ENCODE data around the gene GDF15. TPM values are rescaled to one million over a fixed set of nuclear protein-coding genes. Genes with fewer than 3 reads are reported as not detected.

GDF15 gene
- polyA plus RNA-seq, 1 donor = 20.3 TPM

DNA sequence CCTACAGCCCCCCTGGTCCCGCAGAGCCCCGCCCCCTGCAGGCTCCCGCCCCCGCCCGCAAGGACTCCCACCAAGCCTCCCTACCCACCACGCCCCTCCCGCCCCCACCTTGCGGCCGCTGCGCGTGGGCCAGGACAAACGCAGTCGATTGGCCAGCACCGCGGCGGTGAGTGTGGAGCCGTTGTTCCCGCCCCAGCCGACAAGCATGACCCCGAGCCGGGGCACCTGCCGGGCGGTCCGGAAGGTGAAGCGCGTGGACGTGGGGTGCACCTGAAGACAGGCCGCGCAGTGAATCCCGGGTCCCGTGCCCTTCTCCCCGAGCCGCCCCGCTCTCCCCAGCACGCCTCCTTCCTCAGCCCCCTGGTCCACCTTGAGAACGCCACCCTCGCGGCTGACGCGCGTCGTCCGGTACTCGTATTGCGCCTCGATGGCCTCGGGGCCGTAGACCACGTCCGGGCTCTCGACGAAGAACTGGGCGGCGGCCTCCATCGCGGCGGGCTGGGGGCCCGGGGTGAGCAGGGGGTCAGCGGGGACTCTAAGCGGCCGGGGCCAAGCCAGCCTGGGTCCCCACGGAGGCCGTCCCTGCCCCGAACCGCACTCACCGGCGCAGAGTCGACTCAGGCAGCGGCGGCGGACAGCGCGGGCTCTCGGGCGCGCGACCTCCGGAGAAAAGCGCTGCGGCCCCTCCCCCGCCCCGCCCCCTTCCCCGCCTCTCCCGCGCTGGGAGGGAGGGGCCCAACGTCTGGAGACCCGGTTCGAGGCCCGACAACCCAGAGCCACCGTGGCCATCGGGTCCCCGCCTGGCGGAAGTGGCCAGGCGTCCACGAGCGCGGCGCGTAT lies 51.8 kb downstream of the GDF15 start, which contains the start of gene ISYNA1:
ISYNA1 (minus strand) TSS at position 643 of the 840 bp plus-strand sequence; CDS start at position 489, 154 bp downstream.
- H3K27me3 ChIP-seq (ENCODE audit: control insufficient read depth, insufficient read depth, low read length) = no peaks in the 10 kb centered on the region
- H3K36me3 ChIP-seq (ENCODE audit: control insufficient read depth, insufficient read depth, low read length) = peaks cover 26% of the 10 kb centered on the region
- H3K27ac ChIP-seq (ENCODE audit: low read length) = peak within 1 kb of the TSS; percentile 80
- peak in 1 of 2 donors; percentile 74 for DNase-seq
- no CpG with 5 or more reads among the region's 99 CpGs for WGBS (ENCODE audit: insufficient coverage, low lambda C conversion rate)
- peaks cover 45% of the 10 kb centered on the region for H3K4me1 ChIP-seq (ENCODE audit: control insufficient read depth, insufficient read depth, low read length)
- H3K9me3 ChIP-seq (ENCODE audit: control insufficient read depth, low read depth, low read length) = peaks cover 19% of the 10 kb centered on the region
- H3K4me3 ChIP-seq (ENCODE audit: low read length) = peak within 1 kb of the TSS; percentile 73

DNA sequence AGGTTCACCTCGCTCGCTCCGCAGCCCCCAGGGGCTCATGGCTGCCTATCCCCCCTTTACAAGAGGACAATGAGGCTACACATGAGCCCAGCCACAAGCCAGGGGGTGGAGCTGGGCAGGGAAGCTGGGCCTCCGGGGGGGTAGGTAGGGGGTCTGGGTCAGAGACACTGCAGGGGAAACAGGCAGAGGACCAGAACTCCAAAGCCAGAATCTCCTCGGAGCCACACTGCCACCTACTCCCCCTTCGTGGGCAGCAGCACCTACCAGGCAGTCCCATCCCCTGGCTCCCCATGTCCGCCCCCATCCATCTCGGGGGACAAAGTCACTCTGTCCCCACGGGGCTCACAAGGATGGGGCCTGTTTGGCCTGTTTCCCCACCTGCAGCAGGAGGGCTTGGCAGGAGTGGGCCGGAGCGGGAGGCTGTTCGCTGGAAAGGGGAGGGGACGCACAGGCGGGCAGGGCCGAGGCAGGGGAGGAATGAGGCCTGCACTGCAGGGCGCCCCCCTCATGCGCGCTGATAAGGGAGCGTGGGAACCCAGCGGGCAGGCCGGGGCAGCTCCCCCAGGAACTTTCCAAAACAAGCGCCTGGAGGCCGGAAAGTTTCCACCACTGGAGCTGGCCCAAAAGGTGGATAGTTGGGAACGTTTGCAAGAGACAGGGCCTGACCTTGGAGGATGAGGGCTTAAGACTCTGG lies 52.5 kb downstream of the GDF15 start:
- H3K27ac ChIP-seq (ENCODE audit: low read length) = peak overlapping the region; percentile 74
- H3K4me1 ChIP-seq (ENCODE audit: control insufficient read depth, insufficient read depth, low read length) = peaks cover 42% of the 10 kb centered on the region
- H3K36me3 ChIP-seq (ENCODE audit: control insufficient read depth, insufficient read depth, low read length) = peaks cover 30% of the 10 kb centered on the region
- no CpG with 5 or more reads among the region's 24 CpGs for WGBS (ENCODE audit: insufficient coverage, low lambda C conversion rate)
- peaks cover 19% of the 10 kb centered on the region for H3K9me3 ChIP-seq (ENCODE audit: control insufficient read depth, low read depth, low read length)
- H3K4me3 ChIP-seq (ENCODE audit: low read length) = peak overlapping the region; percentile 73
- peak in 1 of 2 donors; percentile 81 for DNase-seq
- no peaks in the 10 kb centered on the region for H3K27me3 ChIP-seq (ENCODE audit: control insufficient read depth, insufficient read depth, low read length)

Other genes starting within 250 kb of the GDF15 start
- gene PIK3R2, start 233.0 kb upstream of the GDF15 start, polyA plus RNA-seq = 67.7 TPM
- 270 TPM for gene IFI30, start 212.3 kb upstream of the GDF15 start, polyA plus RNA-seq
- gene MPV17L2, start 192.9 kb upstream of the GDF15 start, polyA plus RNA-seq = 7.3 TPM
- gene RAB3A, start 182.1 kb upstream of the GDF15 start, polyA plus RNA-seq = 5.3 TPM
- 1.2 TPM for gene PDE4C, start 159.7 kb upstream of the GDF15 start, polyA plus RNA-seq
- 5.5 TPM for gene IQCN, start 111.7 kb upstream of the GDF15 start, polyA plus RNA-seq
- 163 TPM for gene JUND, start 104.5 kb upstream of the GDF15 start, polyA plus RNA-seq
- 94.8 TPM for gene LSM4, start 63.1 kb upstream of the GDF15 start, polyA plus RNA-seq
- 77.2 TPM for gene PGPEP1, start 45.6 kb upstream of the GDF15 start, polyA plus RNA-seq
- gene LRRC25, start 11.5 kb downstream of the GDF15 start, polyA plus RNA-seq = 3.1 TPM
- 105 TPM for gene SSBP4, start 33.2 kb downstream of the GDF15 start, polyA plus RNA-seq
- gene ISYNA1, start 52.0 kb downstream of the GDF15 start, polyA plus RNA-seq = 64.4 TPM
- 9.6 TPM for gene ELL, start 135.9 kb downstream of the GDF15 start, polyA plus RNA-seq
- gene FKBP8, start 157.4 kb downstream of the GDF15 start, polyA plus RNA-seq = 138 TPM
- 62.4 TPM for gene KXD1, start 171.7 kb downstream of the GDF15 start, polyA plus RNA-seq
- 901 TPM for gene UBA52, start 185.7 kb downstream of the GDF15 start, polyA plus RNA-seq
- 47.2 TPM for gene REX1BD, start 202.6 kb downstream of the GDF15 start, polyA plus RNA-seq
- 3.2 TPM for gene CRLF1, start 220.6 kb downstream of the GDF15 start, polyA plus RNA-seq
- gene TMEM59L, start 226.7 kb downstream of the GDF15 start, polyA plus RNA-seq = 12.5 TPM

Data from large intestine (tissue), 3 donors.